ENCODE data around the gene ARFGEF2. TPM values are rescaled to one million over a fixed set of nuclear protein-coding genes. Genes with fewer than 3 reads are reported as not detected.

The ARFGEF2 gene
- total RNA-seq, 3 donors from 2014 or later, result 46.2 to 73.8 (median 68.0) TPM

- DNase-seq (no peak), ATAC-seq (no peak)
- Histone ChIP-seq H3K36me3 (ENCODE audit: low read depth) (no peaks in the 10 kb centered on the region), H3K4me1 (ENCODE audit: low read depth) (no peaks in the 10 kb centered on the region), H3K4me3 (no peak overlapping the region), H3K9me3 (no peaks in the 10 kb centered on the region)
- TF ChIP-seq CTCF (IDR thresholded peaks at IDR 0.05), result no peak
- intact Hi-C loops (cut with DNase I, micrococcal nuclease), result no loop called here
These were observed 28.1 kb upstream of the ARFGEF2 start for GRCh38 chr20:48893374-48893773.

- no peak for TF ChIP-seq CTCF (IDR thresholded peaks at IDR 0.05)
- Histone ChIP-seq H3K4me1 (ENCODE audit: low read depth) (peaks cover 3% of the 10 kb centered on the region), H3K9me3 (no peaks in the 10 kb centered on the region), H3K4me3 (no peak overlapping the region), H3K36me3 (ENCODE audit: low read depth) (no peaks in the 10 kb centered on the region)
- no peak for DNase-seq
- intact Hi-C loops (cut with DNase I, micrococcal nuclease), result no loop called here
- no peak for ATAC-seq
These were observed 24.1 kb upstream of the ARFGEF2 start for GRCh38 chr20:48897305-48898010.

- Histone ChIP-seq H3K36me3 (ENCODE audit: low read depth) (no peaks in the 10 kb centered on the region), H3K4me1 (ENCODE audit: low read depth) (peaks cover 3% of the 10 kb centered on the region), H3K4me3 (no peak overlapping the region), H3K9me3 (no peaks in the 10 kb centered on the region)
- ATAC-seq (no peak), DNase-seq (no peak)
- TF ChIP-seq CTCF (IDR thresholded peaks at IDR 0.05), result no peak
- intact Hi-C loops (cut with DNase I, micrococcal nuclease), result no loop called here
These were observed 23.3 kb upstream of the ARFGEF2 start for GRCh38 chr20:48898210-48898609.

- Histone ChIP-seq H3K9me3 (no peaks in the 10 kb centered on the region), H3K4me1 (ENCODE audit: low read depth) (peaks cover 3% of the 10 kb centered on the region), H3K4me3 (no peak overlapping the region), H3K36me3 (ENCODE audit: low read depth) (no peaks in the 10 kb centered on the region)
- no peak for TF ChIP-seq CTCF (IDR thresholded peaks at IDR 0.05)
- intact Hi-C loops (cut with DNase I, micrococcal nuclease), result no loop called here
- DNase-seq, result no peak
- ATAC-seq, result no peak
These were observed 22.5 kb upstream of the ARFGEF2 start for GRCh38 chr20:48898896-48899530.

GRCh38 chr20:48899881-48900280, 21.6 kb upstream of the ARFGEF2 start:
- no peak for ATAC-seq
- Histone ChIP-seq H3K4me1 (ENCODE audit: low read depth) (peaks cover 5% of the 10 kb centered on the region), H3K4me3 (no peak overlapping the region), H3K9me3 (no peaks in the 10 kb centered on the region), H3K36me3 (ENCODE audit: low read depth) (no peaks in the 10 kb centered on the region)
- no peak for TF ChIP-seq CTCF (IDR thresholded peaks at IDR 0.05)
- DNase-seq, result no peak
- intact Hi-C loops (cut with DNase I, micrococcal nuclease), result no loop called here
